CD4-positive, alpha-beta T cell treated with Interleukin-21 for 1 hour (primary cell): ENCODE measurements around the gene SPECC1L.
"Not testable (repeated sequence)": the region's sequence is repeated elsewhere in the genome, so short reads cannot be mapped to it uniquely, and the experiment has no call there.

ENCODE experiments used
- DNase-seq: peaks from one replicate; pipeline ENCODE4 v3.0.0-alpha.2; 2020

The SPECC1L gene

GRCh38 chr22:24285245-24285644 is 14.6 kb downstream of the SPECC1L start:
- no peak for DNase-seq

DNA sequence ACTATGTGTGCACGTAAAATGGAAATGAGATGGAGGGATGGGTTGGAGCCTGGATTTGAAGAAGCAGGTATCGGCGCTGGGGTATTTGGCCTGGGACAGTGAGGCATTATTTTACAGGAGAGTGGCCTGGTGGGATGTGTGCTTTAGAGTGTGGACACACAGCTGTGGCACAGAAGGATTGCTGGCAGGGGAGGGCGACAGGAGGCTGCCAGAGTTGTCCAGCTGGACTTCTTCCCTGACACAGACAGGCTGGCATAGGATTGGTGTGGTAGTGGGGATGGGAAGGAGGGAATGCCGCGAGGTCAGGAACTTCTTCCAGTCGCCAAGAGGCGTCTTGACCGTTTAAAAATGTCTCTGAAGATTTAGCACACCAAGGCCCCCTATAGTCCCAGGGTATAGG is 16.6 kb downstream of the SPECC1L start:
- not testable (repeated sequence) for DNase-seq

DNA sequence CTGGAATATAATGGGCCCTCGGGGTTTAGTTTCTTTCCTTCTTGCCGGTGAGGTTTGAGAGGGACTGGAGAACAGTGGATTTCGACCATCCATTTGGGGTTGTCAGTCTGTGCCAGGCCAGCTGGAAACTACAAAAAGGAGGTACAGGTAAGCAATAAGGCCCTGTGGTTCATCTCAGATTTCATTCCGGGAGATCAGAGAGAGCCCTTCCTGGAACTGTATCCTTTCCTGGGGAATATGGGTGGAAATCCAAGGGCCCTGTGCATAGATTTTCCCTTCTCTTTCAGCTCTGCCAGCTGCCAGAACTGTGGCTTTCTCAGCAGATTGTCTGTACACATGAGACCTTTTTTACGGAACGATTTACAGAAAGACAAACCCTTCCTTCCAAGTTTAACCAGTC is 17.2 kb downstream of the SPECC1L start:
- not testable (repeated sequence) for DNase-seq

- no peak for DNase-seq
Measured at GRCh38 chr22:24289114-24289513, 18.5 kb downstream of the SPECC1L start.

- no peak for DNase-seq
Measured at GRCh38 chr22:24289741-24290163, 19.1 kb downstream of the SPECC1L start.

- no peak for DNase-seq
Measured at GRCh38 chr22:24290459-24290858, 19.8 kb downstream of the SPECC1L start.

GRCh38 chr22:24291515-24292201 is 21.0 kb downstream of the SPECC1L start:
- DNase-seq: no peak

- DNase-seq: not testable (repeated sequence)
Measured at GRCh38 chr22:24292202-24292830, 21.7 kb downstream of the SPECC1L start.

- DNase-seq: not testable (repeated sequence)
Measured at GRCh38 chr22:24294913-24295312, 24.3 kb downstream of the SPECC1L start.

- DNase-seq: not testable (repeated sequence)
Measured at GRCh38 chr22:24298497-24299155, 28.0 kb downstream of the SPECC1L start.

DNA sequence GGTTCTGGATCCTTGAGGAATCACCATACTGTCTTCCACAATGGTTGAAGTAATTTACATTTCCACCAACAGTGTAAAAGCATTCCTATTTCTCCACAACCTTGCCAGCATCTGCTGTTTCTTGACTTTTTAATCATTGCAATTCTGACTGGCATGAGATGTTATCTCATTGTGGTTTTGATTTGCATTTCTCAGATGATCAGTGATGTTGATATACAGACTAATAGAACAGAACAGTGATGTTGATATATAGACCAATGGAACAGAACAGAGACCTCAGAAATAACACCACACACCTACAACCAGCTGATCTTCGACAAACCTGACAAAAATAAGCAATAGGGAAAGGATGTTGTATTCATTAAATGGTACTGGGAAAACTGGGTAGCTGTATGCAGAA is 29.9 kb downstream of the SPECC1L start:
- DNase-seq: not testable (repeated sequence)

GRCh38 chr22:24302591-24302990 is 32.0 kb downstream of the SPECC1L start:
- no peak for DNase-seq

DNA sequence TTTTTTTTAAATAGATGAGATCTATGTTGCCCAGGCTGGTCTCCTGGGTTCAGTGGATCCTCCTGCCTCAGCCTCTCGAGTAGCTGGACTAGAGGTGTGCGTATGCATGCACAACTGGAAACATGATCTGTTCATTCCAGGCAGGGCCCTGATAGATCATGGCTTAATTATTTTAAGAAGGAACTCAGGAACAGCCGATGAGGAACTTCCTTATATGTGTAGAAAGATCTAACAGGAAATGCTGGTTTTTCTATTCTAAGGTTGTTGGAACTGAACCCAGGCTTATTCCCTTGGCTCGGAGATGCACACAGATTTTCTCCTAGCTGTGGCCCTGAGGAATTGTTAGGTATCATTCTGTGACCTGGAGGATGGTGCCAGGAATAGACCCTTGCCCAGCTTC is 32.4 kb downstream of the SPECC1L start:
- no peak for DNase-seq

- no peak for DNase-seq
Measured at GRCh38 chr22:24304062-24304675, 33.5 kb downstream of the SPECC1L start.

- DNase-seq: peak; percentile 4
Measured at GRCh38 chr22:24305260-24305692, 34.6 kb downstream of the SPECC1L start.

- no peak for DNase-seq
Measured at GRCh38 chr22:24310969-24311368, 40.3 kb downstream of the SPECC1L start.

DNA sequence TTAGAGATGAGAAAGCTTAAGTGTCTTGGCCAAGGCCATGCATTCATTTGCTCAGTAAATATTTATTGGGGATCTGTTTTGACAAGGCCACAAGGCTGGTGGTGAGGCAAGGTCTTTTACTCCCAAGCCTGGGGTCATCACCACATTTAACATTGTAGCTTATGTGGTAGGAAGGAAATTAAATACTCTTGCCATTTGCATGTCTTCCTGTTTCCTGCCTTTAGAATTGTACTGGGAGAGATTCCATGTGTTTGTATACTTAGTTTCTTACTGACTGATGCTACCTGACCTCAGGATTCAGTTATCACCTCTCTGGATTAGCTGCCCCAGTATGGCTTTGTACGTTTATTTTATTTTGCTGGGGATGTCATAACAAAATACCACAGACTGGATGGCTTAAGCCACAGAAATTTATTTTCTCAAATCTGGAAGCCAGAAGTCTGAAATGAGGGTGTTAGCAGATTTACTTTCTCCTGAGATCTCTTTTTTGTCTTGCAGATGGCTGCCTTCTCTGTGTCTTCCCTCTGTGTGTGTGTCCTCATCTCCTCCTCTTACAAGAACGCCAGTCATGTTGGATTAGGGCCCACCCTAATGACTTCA is 44.8 kb downstream of the SPECC1L start:
- no peak for DNase-seq

DNA sequence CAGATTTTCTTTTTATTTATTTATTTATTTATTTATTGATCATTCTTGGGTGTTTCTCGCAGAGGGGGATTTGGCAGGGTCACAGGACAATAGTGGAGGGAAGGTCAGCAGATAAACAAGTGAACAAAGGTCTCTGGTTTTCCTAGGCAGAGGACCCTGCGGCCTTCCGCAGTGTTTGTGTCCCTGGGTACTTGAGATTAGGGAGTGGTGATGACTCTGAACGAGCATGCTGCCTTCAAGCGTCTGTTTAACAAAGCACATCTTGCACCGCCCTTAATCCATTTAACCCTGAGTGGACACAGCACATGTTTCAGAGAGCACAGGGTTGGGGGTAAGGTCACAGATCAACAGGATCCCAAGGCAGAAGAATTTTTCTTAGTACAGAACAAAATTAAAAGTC is 45.6 kb downstream of the SPECC1L start:
- not testable (repeated sequence) for DNase-seq

GRCh38 chr22:24317511-24317910 is 46.9 kb downstream of the SPECC1L start:
- not testable (repeated sequence) for DNase-seq

DNA sequence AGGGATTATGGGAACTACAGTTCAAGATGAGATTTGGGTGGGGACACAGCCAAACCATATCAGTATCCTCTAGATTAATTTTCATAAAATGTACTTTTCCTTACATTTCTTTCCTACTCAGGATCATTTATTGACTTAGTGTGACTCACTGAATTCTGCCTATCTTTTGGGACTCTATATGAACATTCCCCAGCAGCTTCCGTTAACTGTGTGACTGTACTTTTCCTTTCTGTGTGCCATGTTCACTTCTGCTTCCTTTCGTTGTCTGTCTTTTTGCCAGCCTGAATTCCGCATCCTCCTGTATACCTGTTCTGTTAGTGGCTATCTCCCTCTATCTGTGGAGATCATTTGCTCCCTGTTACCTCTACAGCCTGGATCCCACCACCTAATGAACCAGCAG is 48.8 kb downstream of the SPECC1L start:
- DNase-seq: no peak

DNA sequence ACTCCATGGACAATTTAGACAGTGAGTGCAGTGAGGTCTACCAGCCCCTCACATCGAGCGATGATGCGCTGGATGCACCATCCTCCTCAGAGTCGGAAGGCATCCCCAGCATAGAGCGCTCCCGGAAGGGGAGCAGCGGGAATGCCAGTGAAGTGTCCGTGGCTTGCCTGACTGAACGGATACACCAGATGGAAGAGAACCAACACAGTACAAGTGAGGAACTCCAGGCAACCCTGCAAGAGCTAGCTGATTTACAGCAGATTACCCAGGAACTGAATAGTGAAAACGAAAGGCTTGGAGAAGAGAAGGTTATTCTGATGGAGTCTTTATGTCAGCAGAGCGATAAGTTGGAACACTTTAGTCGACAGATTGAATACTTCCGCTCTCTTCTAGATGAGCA is 51.4 kb downstream of the SPECC1L start:
- DNase-seq: no peak

DNA sequence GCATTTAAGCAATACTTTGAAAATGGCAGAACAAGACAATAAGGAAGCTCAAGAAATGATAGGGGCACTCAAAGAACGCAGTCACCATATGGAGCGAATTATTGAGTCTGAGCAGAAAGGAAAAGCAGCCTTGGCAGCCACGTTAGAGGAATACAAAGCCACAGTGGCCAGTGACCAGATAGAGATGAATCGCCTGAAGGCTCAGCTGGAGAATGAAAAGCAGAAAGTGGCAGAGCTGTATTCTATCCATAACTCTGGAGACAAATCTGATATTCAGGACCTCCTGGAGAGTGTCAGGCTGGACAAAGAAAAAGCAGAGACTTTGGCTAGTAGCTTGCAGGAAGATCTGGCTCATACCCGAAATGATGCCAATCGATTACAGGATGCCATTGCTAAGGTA is 51.9 kb downstream of the SPECC1L start:
- DNase-seq: no peak

- DNase-seq: no peak
Measured at GRCh38 chr22:24323233-24323632, 52.6 kb downstream of the SPECC1L start.
